ENCODE data around the gene TMEM132C. TPM values are rescaled to one million over a fixed set of nuclear protein-coding genes. Genes with fewer than 3 reads are reported as not detected.

Gene TMEM132C
- total and polyA plus RNA-seq, 2 of the 13 experiments (the other 11 are each of a cell fraction or from before 2014, with no cell fraction given), result not detected

- H3K4me1 ChIP-seq (ENCODE audit: insufficient read depth, low read length), result no peaks in the 10 kb centered on the region
- intact Hi-C loops (cut with micrococcal nuclease; ENCODE audit: unreplicated experiment) (no loop called here), in situ Hi-C loops (cut with HindIII; ENCODE audit: extremely low pct_ligation_motif_present, low pct_unique_long_range_greater_than_20kb) (no loop called here)
- H3K27me3 ChIP-seq (ENCODE audit: control insufficient read depth in 1 of 2, insufficient read depth in 2 of 2, low read length in 2 of 2), result no peaks in the 10 kb centered on the region; a peak in 2 of 5 replicates
- DNase-seq (ENCODE audit: low spot score), result no peak
- H3K36me3 ChIP-seq (replicated peaks in 1 of 2; ENCODE audit: control insufficient read depth in 1 of 2, insufficient read depth in 2 of 2, low read length in 2 of 2), result no peaks in the 10 kb centered on the region
- POLR2A ChIA-PET, result no interaction called here
- CTCF ChIA-PET (ENCODE audit: low intra/inter-chr PET ratio, low total read pairs), result no interaction called here
- no peaks in the 10 kb centered on the region for H4K20me1 ChIP-seq (ENCODE audit: insufficient read depth, low read length)
- peaks cover 10% of the 10 kb centered on the region; the same call in 1 of the 2 replicates for H3K9me3 ChIP-seq (ENCODE audit: low read length)
- no TSS peak for BruUV-seq (replicated peaks)
- no peak overlapping the region for H3K9ac ChIP-seq (ENCODE audit: insufficient read depth, low read depth, low read length)
- H3K4me3 ChIP-seq (replicated peaks in 1 of 3; ENCODE audit: insufficient read depth in 1 of 3, low read depth in 2 of 3, low read length in 3 of 3), result no peak overlapping the region
- no peak for ATAC-seq
- 45% methylated on average over 8 of the region's 8 CpGs for WGBS (ENCODE audit: low lambda C conversion rate)
- H3K79me2 ChIP-seq (ENCODE audit: insufficient read depth, low read length), result no peaks in the 10 kb centered on the region
- H3K4me2 ChIP-seq (ENCODE audit: low read depth, low read length), result no peak overlapping the region
- no peak overlapping the region for H2AFZ ChIP-seq (ENCODE audit: low read length)
- no peak for FAIRE-seq
- no peak overlapping the region for H3K27ac ChIP-seq (ENCODE audit: extremely low read length, insufficient read depth, low read length)
- TF ChIP-seq RARA (CRISPR knock-in tag; IDR thresholded peaks at IDR 0.05) (no peak), KAT2B (IDR thresholded peaks at IDR 0.05; ENCODE audit: borderline replicate concordance, low read depth, low read length) (no peak), FOXA1 (IDR thresholded peaks at IDR 0.05) (no peak), FOXA1 (CRISPR knock-in tag; IDR thresholded peaks at IDR 0.05) (no peak), IKZF1 (IDR thresholded peaks at IDR 0.05) (no peak), CREB1 (IDR thresholded peaks at IDR 0.05) (no peak), CREB1 (CRISPR knock-in tag; IDR thresholded peaks at IDR 0.05) (no peak), GTF3A (CRISPR knock-in tag; conservative IDR thresholded peaks at IDR 0.05) (no peak), ZNF580 (CRISPR knock-in tag; IDR thresholded peaks at IDR 0.05; ENCODE audit: borderline replicate concordance, low read depth) (no peak), CSRNP2 (CRISPR knock-in tag; conservative IDR thresholded peaks at IDR 0.05; ENCODE audit: low read depth) (no peak), GMEB1 (CRISPR knock-in tag; IDR thresholded peaks at IDR 0.05; ENCODE audit: borderline replicate concordance) (no peak), HMGXB3 (CRISPR knock-in tag; IDR thresholded peaks at IDR 0.05; ENCODE audit: borderline replicate concordance) (no peak)
Measured at GRCh38 chr12:128328961-128329360, 62.0 kb downstream of the TMEM132C start.
